GM12891 (cell line): ENCODE measurements around the gene ZBTB1.

ENCODE experiments used
- DNase-seq: peaks from one replicate; pipeline ENCODE4 v3.0.0; 2011; ENCODE audit warnings: low spot score; ENCODE audit not compliant: insufficient read length
- FAIRE-seq: peaks from 2 replicates; lab custom pipeline; 2011; peaks lifted over from hg19 to GRCh38; lab: Jason Lieb, UNC
- PAX5 ChIP-seq: IDR thresholded peaks from 2 replicates; pipeline ENCODE4 v1.6.1; 2011; ENCODE audit warnings: low read length, moderate library complexity, mild to moderate bottlenecking; ENCODE audit not compliant: insufficient read depth, severe bottlenecking
- POLR2A ChIP-seq: IDR thresholded peaks from 2 replicates; pipeline ENCODE4 v1.6.1; 2011; ENCODE audit warnings: low read depth, low read length, control low read depth
- POLR2AphosphoS5 ChIP-seq: IDR thresholded peaks from 2 replicates; pipeline ENCODE4 v1.6.1; 2011; ENCODE audit warnings: low read depth, low read length, control low read depth
- POU2F2 ChIP-seq: IDR thresholded peaks from 2 replicates; pipeline ENCODE4 v1.6.1; 2011; ENCODE audit warnings: low read depth, mild to moderate bottlenecking, control low read depth, low read length, moderate library complexity
- SPI1 ChIP-seq: IDR thresholded peaks from 2 replicates; pipeline ENCODE4 v1.6.1; 2011; ENCODE audit warnings: low read depth, low read length, control low read depth
- TAF1 ChIP-seq: IDR thresholded peaks from 2 replicates; pipeline ENCODE4 v1.6.1; 2011; ENCODE audit warnings: low read depth, low read length, control low read depth

Gene ZBTB1

DNA sequence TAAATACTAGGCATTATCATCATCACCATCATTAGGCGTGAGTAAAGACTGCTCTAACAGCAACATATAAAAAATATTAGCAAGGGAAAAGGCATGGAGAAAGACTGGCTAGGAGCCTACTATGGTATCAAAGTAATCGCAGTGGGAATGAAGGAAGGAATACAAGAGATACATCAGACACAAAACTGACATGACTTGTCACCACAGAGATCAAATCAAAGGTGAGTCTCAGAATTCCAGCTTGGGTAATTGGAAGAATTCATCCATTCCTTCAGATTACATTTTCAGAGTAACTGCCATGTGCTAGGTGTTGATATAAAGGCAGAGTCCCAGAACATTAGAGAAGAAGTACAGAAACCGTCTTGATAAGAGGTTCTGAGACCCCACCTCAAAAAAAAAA, 11.1 kb upstream of the ZBTB1 start:
- DNase-seq (no peak), FAIRE-seq (no peak)
- TF ChIP-seq SPI1, result no peak

DNA sequence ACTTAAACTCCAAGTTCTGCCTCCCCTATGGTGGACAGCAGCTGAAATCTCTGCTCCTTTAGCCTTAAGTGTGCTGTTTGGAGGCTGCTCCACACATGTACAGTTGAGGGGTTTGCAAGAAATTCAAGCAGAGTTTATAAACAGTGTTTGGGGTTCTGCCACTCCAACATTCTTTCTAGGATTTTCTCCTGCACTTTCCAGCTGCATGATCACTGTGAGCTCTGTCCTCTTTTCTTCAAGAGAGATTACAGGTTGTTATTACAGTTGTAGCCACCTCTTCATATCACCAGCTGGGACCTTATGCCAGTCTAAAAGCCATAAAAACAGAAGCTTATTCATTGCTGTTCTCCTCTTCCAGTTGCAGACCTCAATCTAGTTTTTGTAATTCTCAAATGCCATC, 9.3 kb upstream of the ZBTB1 start:
- FAIRE-seq, result no peak
- no peak for DNase-seq

DNA sequence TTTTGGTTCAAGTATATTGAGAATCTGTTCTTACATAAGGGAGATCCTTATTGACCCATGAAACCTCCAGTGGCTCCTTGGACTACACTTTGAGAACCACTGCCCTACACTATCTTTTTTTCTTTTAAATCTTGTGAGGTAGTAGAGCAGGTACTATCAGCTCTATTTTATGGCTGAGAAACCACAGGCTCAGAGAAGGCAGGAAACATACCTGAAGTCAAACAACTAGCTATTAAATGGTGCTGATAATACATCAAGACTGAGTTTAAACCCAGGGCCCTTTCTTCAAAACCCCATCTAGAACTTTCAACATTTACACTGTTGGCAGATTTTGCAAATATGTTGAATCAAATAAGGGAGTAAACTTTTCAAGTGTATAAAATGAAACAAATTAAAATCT, 7.8 kb upstream of the ZBTB1 start:
- DNase-seq (no peak), FAIRE-seq (no peak)
- TF ChIP-seq POLR2AphosphoS5 (no peak), POU2F2 (no peak), POLR2A (no peak), TAF1 (no peak), PAX5 (no peak), SPI1 (no peak)

More for the DNA sequence above, 9.3 kb upstream of the ZBTB1 start:
- no peak for TF ChIP-seq POLR2A
- TF ChIP-seq POU2F2, result no peak
- no peak for TF ChIP-seq POLR2AphosphoS5
- TF ChIP-seq SPI1, result no peak
- TF ChIP-seq TAF1, result no peak
- TF ChIP-seq PAX5, result no peak

GRCh38 chr14:64500088-64500487, 4.5 kb upstream of the ZBTB1 start:
- no peak for DNase-seq
- TF ChIP-seq TAF1, result no peak
- no peak for TF ChIP-seq POLR2AphosphoS5
- TF ChIP-seq POLR2A, result no peak
- no peak for TF ChIP-seq POU2F2
- TF ChIP-seq SPI1, result no peak
- no peak for TF ChIP-seq PAX5
- FAIRE-seq, result no peak

DNA sequence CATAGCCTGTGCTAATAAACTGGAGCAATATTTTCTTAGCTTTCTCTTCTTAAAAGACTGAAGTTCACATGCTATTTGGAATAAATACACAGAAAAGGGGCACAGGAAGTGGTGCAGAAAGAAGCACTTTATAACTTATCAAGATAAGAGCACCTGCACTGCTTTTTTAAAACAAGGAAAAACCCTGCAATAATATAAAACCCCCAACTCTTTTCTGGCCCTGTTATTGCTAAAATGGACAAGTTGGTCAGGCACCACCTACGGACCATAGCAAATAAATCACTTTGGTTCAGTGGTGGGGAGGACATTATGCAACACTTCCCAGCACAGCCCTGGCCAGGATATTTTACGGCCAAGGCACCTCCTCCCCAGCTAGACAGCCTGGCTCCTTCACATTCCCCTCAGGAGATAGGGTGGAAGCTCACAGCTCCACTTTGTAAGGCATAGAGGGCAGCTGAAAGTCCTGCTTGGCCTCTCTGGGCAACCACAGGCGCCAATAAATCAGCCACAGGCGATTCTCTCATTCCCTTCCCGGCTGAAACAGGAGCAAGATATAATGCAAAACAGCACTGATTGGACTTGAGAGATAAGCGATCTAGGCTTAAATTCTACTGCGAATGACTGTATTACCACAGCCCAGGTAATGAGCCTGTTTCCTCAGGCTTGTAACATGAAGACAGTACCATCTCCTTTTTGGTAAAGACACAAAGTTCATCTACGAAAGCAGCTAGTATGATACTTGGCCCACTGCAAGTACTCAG, 3.0 kb upstream of the ZBTB1 start:
- FAIRE-seq, result peak; percentile 65
- no peak for DNase-seq
- TF ChIP-seq POLR2A (no peak), POU2F2 (no peak), PAX5 (no peak), SPI1 (no peak), POLR2AphosphoS5 (no peak), TAF1 (no peak)

- no peak for TF ChIP-seq POU2F2
- no peak for TF ChIP-seq SPI1
- TF ChIP-seq POLR2A, result no peak
- no peak for TF ChIP-seq POLR2AphosphoS5
- TF ChIP-seq TAF1, result no peak
- no peak for TF ChIP-seq PAX5
- FAIRE-seq, result peak; percentile 55
- DNase-seq, result no peak
Measured at GRCh38 chr14:64502456-64502855, 2.1 kb upstream of the ZBTB1 start.

DNA sequence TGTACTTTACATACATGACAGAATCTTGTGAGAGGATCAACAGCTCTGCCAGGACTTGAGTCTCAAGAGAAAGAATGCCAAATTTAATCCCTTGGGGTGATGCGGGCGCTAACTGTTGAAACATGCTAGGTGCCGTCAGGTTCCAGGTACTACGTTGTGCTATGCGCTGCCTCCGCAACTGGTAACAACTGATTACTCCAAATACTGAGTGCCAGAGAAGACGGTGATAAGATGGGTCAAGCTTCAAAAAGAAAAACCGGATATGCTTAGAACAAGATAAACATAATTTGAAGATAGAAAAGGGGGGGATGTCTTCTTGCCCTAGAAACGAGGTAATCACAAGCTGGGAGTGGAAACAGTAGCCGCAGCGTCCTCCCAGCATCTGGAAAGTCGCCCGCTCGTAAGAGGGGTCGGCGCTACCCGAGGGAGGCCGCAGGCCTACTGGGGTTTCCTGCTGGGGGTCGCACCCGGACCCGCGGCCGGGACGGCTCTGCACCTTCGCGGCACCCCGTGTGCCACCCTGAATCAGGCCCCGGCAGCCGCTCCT, 1.6 kb upstream of the ZBTB1 start:
- DNase-seq (no peak), FAIRE-seq (peak; percentile 40)
- TF ChIP-seq TAF1 (no peak), PAX5 (no peak), POLR2A (no peak), POLR2AphosphoS5 (no peak), SPI1 (no peak), POU2F2 (no peak)

GRCh38 chr14:64503434-64504309, 898 bp upstream of the ZBTB1 start, which contains the start of gene ZBTB25:
Gene ZBTB25 (minus strand): TSS chr14:64503838. CDS start chr14:64490533, 13,305 bp downstream.
- DNase-seq (peak; percentile 63), FAIRE-seq (peak; percentile 94)

More at GRCh38 chr14:64503434-64504309, 898 bp upstream of the ZBTB1 start, which contains the start of gene ZBTB25:
- TF ChIP-seq TAF1 (peak; percentile 77; the same call in 1 of the 2 replicates), POU2F2 (peak; percentile 67), POLR2AphosphoS5 (peak; percentile 49; the same call in 1 of the 2 replicates), PAX5 (no peak)
